DMS153 treated with DMSO at 0.1 percent for 48 hours (cell line): ENCODE results near the gene MMRN2.

Source experiments
- DNase-seq: peaks from one replicate; lab custom pipeline; 2025; ENCODE audit not compliant: unreplicated experiment; lab: John Stamatoyannopoulos, UW

The MMRN2 gene

GRCh38 chr10:86898511-86898910, 58.9 kb downstream of the MMRN2 start:
- no peak for DNase-seq

GRCh38 chr10:86889997-86890396, 67.4 kb downstream of the MMRN2 start:
- no peak for DNase-seq

- no peak for DNase-seq
These were observed 68.6 kb downstream of the MMRN2 start for GRCh38 chr10:86888585-86889381.
